ENCODE results near the gene TRIOBP.

Gene TRIOBP

GRCh38 chr22:37764622-37765021, 67.8 kb downstream of the TRIOBP start:
- TF ChIP-seq CTCF (IDR thresholded peaks at IDR 0.05; ENCODE audit: borderline replicate concordance, insufficient read depth, low read depth, low read length): no peak

DNA sequence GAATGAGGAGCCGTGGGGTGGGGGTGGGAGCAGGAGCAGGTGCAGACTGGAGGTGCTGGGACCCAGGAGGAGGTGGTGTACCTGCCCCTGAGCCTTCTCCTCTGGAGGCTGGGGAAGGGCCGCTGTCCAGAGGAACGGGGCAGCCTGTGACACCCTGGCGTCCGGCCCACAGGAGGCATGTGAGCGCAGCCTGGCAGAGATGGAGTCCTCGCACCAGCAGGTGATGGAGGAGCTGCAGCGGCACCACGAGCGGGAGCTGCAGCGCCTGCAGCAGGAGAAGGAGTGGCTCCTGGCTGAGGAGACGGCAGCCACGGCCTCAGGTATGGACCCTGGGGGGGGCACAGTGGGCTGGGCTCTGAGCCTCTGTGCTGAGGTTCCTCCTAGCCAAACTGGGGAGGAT, 68.7 kb downstream of the TRIOBP start:
- TF ChIP-seq CTCF (IDR thresholded peaks at IDR 0.05; ENCODE audit: borderline replicate concordance, insufficient read depth, low read depth, low read length): no peak
- H3K4me3 ChIP-seq (ENCODE audit: low read depth, low read length): no peak overlapping the region

More at GRCh38 chr22:37764622-37765021, 67.8 kb downstream of the TRIOBP start:
- H3K4me3 ChIP-seq (ENCODE audit: low read depth, low read length): no peak overlapping the region

GRCh38 chr22:37765953-37766576, 69.2 kb downstream of the TRIOBP start:
- no peak overlapping the region for H3K4me3 ChIP-seq (ENCODE audit: low read depth, low read length)
- TF ChIP-seq CTCF (IDR thresholded peaks at IDR 0.05; ENCODE audit: borderline replicate concordance, insufficient read depth, low read depth, low read length): no peak

DNA sequence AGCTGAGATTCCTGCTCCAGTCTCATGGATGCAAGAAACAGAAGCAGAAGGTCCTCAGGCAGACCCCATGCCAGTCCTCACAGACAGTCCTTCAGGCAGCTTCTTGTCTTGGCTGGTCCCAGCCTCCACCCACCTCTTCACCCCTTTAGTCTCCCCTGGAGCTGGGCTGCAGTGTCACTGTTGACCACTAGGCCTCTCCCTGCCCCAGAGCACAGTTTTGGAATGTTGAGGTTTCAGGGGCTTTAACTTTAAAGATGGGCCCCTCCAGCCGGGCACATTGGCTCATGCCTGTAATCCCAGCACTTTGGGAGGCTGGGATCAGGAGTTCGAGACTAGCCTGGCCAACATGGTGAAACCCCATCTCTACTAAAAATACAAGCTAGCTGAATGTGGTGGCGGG, 71.4 kb downstream of the TRIOBP start:
- TF ChIP-seq CTCF (IDR thresholded peaks at IDR 0.05; ENCODE audit: borderline replicate concordance, insufficient read depth, low read depth, low read length): peak; percentile 50; the same call in 1 of the 2 replicates
- H3K4me3 ChIP-seq (ENCODE audit: low read depth, low read length): no peak overlapping the region

- H3K4me3 ChIP-seq (ENCODE audit: low read depth, low read length): no peak overlapping the region
- no peak for TF ChIP-seq CTCF (IDR thresholded peaks at IDR 0.05; ENCODE audit: borderline replicate concordance, insufficient read depth, low read depth, low read length)
Measured at GRCh38 chr22:37769056-37769455, 72.2 kb downstream of the TRIOBP start.

DNA sequence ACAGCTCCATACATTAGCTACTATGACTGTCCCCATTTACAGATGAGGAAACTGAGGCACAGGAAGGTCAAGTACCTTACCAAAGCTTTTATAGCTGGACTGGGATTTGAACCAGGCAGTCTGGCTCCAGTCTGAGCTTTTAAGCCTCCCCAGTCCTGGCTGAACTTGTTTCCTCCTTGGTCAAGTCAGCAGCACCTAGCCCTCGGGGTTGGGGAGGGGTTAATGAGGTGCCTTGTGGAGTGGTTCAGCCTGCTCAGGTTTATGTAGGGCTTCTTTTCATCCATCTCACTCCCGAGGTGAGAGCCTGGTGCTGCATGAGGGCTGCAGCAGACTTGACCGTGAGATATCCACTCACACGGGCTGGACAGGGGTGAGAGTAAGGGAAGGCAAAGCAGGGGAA, 74.2 kb downstream of the TRIOBP start:
- no peak for TF ChIP-seq CTCF (IDR thresholded peaks at IDR 0.05; ENCODE audit: borderline replicate concordance, insufficient read depth, low read depth, low read length)
- H3K4me3 ChIP-seq (ENCODE audit: low read depth, low read length): no peak overlapping the region

DNA sequence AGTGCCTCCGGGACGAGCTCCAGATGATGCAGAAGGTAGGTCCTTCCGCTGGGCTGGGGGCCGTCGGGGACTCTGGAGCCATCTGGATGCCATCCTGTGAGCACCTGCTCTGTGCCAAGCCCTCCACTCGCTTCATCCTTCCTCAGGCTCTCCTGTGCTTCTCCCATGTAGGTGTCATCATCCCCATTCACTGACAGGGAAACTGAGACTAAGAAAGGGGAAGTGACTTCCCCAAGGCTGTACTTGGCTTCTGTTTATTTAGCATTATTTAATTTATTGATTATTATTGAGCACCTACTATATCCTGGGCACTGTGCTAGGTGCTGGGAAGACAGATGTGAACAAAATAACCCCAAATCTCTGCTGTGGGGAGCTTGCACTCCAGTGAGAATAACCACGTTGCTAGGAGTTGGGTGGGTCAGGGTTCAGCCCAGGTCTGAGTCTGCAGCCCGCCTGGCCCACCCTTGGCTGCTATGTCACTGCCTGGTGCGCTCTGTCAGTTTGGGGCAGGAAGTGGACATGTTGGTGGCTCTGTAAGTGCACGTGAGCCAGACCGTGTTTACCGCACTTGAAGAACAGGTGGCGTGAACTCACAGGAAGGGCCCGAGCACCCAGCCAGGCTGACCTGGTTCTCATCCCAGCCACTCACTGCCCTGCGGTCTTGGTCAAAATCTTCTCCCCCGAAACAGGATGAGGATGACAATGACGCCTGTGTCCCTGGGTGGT, 75.0 kb downstream of the TRIOBP start:
- no peak for TF ChIP-seq CTCF (IDR thresholded peaks at IDR 0.05; ENCODE audit: borderline replicate concordance, insufficient read depth, low read depth, low read length)
- H3K4me3 ChIP-seq (ENCODE audit: low read depth, low read length): no peak overlapping the region

Data from GM12875 (cell line).